Activated CD8-positive, alpha-beta memory T cell treated with anti-CD3 and anti-CD28 coated beads for 4 hours (primary cell): Measurements from ENCODE around the gene PDZD4.

Experiments used
- DNase-seq, 2 donors: peaks; one replicate each; pipeline ENCODE4 v3.0.0-alpha.2; 2020; ENCODE audit warnings: low read depth in 2 of 2

PDZD4 gene

DNA sequence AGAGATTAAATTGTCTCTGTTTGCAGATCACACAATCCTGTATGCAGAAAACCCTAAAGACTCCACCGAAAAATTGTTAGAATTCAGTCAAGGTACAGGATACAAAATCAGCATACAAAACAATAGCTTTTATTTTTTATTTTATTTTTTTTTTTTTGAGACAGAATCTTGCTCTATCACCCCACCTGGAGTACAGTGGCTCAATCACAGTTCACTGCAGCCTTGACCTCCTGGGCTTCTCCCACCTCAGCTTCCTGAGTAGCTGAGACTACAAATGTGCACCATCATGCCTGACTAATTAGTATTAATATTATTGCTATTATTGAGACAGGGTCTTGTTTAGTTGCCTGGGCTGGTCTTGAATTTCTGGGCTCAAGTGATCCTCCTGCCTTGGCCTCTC lies 75.2 kb downstream of the PDZD4 start:
- DNase-seq, result no peak
